ENCODE measurements around the gene ZNF516. TPM values are rescaled to one million over a fixed set of nuclear protein-coding genes. Genes with fewer than 3 reads are reported as not detected.

ZNF516 gene
- total RNA-seq, 1 donor from 2014 or later = 83.2 TPM

- H3K4me3 Mint-ChIP-seq (ENCODE audit: unreplicated experiment) = no peak overlapping the region
- no peak overlapping the region for H3K27ac Mint-ChIP-seq (ENCODE audit: unreplicated experiment)
- H3K36me3 Mint-ChIP-seq (ENCODE audit: low read depth, unreplicated experiment) = peaks cover 19% of the 10 kb centered on the region
These were observed 112.8 kb downstream of the ZNF516 start for GRCh38 chr18:76382275-76382674.

GRCh38 chr18:76380791-76381405, 114.1 kb downstream of the ZNF516 start:
- Mint-ChIP-seq H3K4me3 (ENCODE audit: unreplicated experiment) (no peak overlapping the region), H3K27ac (ENCODE audit: unreplicated experiment) (no peak overlapping the region), H3K27me3 (ENCODE audit: unreplicated experiment) (peaks cover 10% of the 10 kb centered on the region), H3K36me3 (ENCODE audit: low read depth, unreplicated experiment) (peaks cover 23% of the 10 kb centered on the region), H3K4me1 (ENCODE audit: unreplicated experiment) (peaks cover 26% of the 10 kb centered on the region), H3K9me3 (ENCODE audit: unreplicated experiment) (no peaks in the 10 kb centered on the region)
- DNase-seq (ENCODE audit: low spot score) = peak; percentile 82
- peak; percentile 85 for TF ChIP-seq CTCF (IDR thresholded peaks at IDR 0.05; ENCODE audit: unreplicated experiment)

More at GRCh38 chr18:76382275-76382674, 112.8 kb downstream of the ZNF516 start:
- H3K9me3 Mint-ChIP-seq (ENCODE audit: unreplicated experiment) = no peaks in the 10 kb centered on the region
- peaks cover 12% of the 10 kb centered on the region for H3K27me3 Mint-ChIP-seq (ENCODE audit: unreplicated experiment)
- TF ChIP-seq CTCF (IDR thresholded peaks at IDR 0.05; ENCODE audit: unreplicated experiment) = no peak
- no peak for DNase-seq (ENCODE audit: low spot score)
- H3K4me1 Mint-ChIP-seq (ENCODE audit: unreplicated experiment) = peaks cover 31% of the 10 kb centered on the region

- no peak for TF ChIP-seq CTCF (IDR thresholded peaks at IDR 0.05; ENCODE audit: unreplicated experiment)
- H3K4me3 Mint-ChIP-seq (ENCODE audit: unreplicated experiment) = no peak overlapping the region
- no peak for DNase-seq (ENCODE audit: low spot score)
- H3K4me1 Mint-ChIP-seq (ENCODE audit: unreplicated experiment) = peaks cover 33% of the 10 kb centered on the region
- no peaks in the 10 kb centered on the region for H3K9me3 Mint-ChIP-seq (ENCODE audit: unreplicated experiment)
- H3K27ac Mint-ChIP-seq (ENCODE audit: unreplicated experiment) = peak overlapping the region; percentile 68
- peaks cover 27% of the 10 kb centered on the region for H3K36me3 Mint-ChIP-seq (ENCODE audit: low read depth, unreplicated experiment)
- H3K27me3 Mint-ChIP-seq (ENCODE audit: unreplicated experiment) = peaks cover 10% of the 10 kb centered on the region
These were observed 114.8 kb downstream of the ZNF516 start for GRCh38 chr18:76380127-76380729.

GRCh38 chr18:76379226-76380126, 115.6 kb downstream of the ZNF516 start:
- no peak for DNase-seq (ENCODE audit: low spot score)
- H3K27ac Mint-ChIP-seq (ENCODE audit: unreplicated experiment) = no peak overlapping the region
- H3K9me3 Mint-ChIP-seq (ENCODE audit: unreplicated experiment) = no peaks in the 10 kb centered on the region
- peaks cover 34% of the 10 kb centered on the region for H3K36me3 Mint-ChIP-seq (ENCODE audit: low read depth, unreplicated experiment)
- peaks cover 40% of the 10 kb centered on the region for H3K4me1 Mint-ChIP-seq (ENCODE audit: unreplicated experiment)
- no peak for TF ChIP-seq CTCF (IDR thresholded peaks at IDR 0.05; ENCODE audit: unreplicated experiment)
- H3K4me3 Mint-ChIP-seq (ENCODE audit: unreplicated experiment) = no peak overlapping the region
- H3K27me3 Mint-ChIP-seq (ENCODE audit: unreplicated experiment) = peaks cover 11% of the 10 kb centered on the region
